Duodenal mucosa (tissue), 2 donors: ENCODE results near the gene ADGRV1.

ENCODE experiments used
- H3K27ac ChIP-seq: one replicate; pipeline ENCODE4 v1.7.0; 2013; ENCODE audit warnings: low read depth, low read length
- H3K27me3 ChIP-seq, 2 donors: one replicate each; pipeline ENCODE4 v1.7.0; 2013; ENCODE audit warnings: low read length in 2 of 2, control low read depth in 1 of 2; ENCODE audit not compliant: insufficient read depth in 2 of 2, control insufficient read depth in 1 of 2
- H3K36me3 ChIP-seq, 2 donors: one replicate each; pipeline ENCODE4 v1.7.0; 2013; ENCODE audit warnings: low read length in 2 of 2, control low read depth in 1 of 2; ENCODE audit not compliant: insufficient read depth in 2 of 2, control insufficient read depth in 1 of 2
- H3K4me1 ChIP-seq, 2 donors: one replicate each; pipeline ENCODE4 v1.7.0; 2013; ENCODE audit warnings: low read length in 2 of 2, control low read depth in 1 of 2; ENCODE audit not compliant: insufficient read depth in 2 of 2, control insufficient read depth in 1 of 2
- H3K4me3 ChIP-seq, 2 donors: one replicate each; pipeline ENCODE4 v1.7.0; 2013; ENCODE audit warnings: low read length in 2 of 2, low read depth in 1 of 2
- H3K9ac ChIP-seq, 2 donors: one replicate each; pipeline ENCODE4 v1.7.0; 2013; ENCODE audit warnings: low read length in 2 of 2, low read depth in 1 of 2
- H3K9me3 ChIP-seq, 2 donors: one replicate each; pipeline ENCODE4 v1.7.0; 2013; ENCODE audit warnings: low read length in 2 of 2, control low read depth in 1 of 2; ENCODE audit not compliant: control insufficient read depth in 1 of 2

ADGRV1 gene

DNA sequence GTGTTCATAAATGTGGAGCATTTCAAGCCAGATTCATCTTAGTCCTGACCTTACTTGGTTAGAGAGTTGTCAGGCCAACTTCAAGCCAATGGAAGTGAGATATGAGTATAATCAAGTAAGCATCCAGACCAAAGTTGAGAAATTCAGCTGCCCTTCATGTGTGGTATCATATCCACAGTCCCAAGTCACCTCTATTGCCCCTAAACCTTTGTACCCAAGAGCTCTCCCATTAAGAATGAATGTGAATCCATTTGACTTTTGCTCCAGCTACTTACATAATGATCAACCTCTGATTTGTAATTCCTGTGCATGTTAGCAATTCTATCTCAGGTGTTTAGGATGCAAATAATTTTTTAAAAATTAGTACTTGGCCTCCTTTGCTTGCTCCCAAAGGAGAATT lies 342.7 kb downstream of the ADGRV1 start:
- Histone ChIP-seq H3K4me1 (peaks cover 13 to 24% of the 10 kb centered on the region in 2 donors), H3K9ac (no peak overlapping the region), H3K27ac (no peak overlapping the region), H3K4me3 (no peak overlapping the region), H3K27me3 (no peaks in the 10 kb centered on the region), H3K9me3 (no peaks in the 10 kb centered on the region), H3K36me3 (no peaks in the 10 kb centered on the region)

DNA sequence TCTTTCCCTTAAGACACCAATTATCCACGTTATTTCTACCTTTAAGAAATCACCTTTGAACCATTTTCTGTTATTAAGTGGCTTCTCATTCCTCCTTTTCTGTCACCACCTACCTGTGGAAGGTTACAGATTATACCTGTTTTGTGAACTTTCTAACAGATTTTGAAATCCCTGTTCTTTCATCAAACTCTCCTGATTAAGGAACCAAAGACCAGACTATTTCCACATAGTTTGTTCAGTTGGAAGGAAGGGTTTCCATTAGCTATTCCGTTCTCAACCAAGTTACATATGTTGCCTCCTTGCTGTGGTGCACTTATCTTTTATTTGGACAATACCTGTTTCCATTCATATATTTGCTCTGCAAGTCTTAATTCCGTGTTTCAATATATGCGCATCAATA lies 343.6 kb downstream of the ADGRV1 start:
- Histone ChIP-seq H3K9ac (no peak overlapping the region), H3K4me1 (peaks cover 13 to 24% of the 10 kb centered on the region in 2 donors)

DNA sequence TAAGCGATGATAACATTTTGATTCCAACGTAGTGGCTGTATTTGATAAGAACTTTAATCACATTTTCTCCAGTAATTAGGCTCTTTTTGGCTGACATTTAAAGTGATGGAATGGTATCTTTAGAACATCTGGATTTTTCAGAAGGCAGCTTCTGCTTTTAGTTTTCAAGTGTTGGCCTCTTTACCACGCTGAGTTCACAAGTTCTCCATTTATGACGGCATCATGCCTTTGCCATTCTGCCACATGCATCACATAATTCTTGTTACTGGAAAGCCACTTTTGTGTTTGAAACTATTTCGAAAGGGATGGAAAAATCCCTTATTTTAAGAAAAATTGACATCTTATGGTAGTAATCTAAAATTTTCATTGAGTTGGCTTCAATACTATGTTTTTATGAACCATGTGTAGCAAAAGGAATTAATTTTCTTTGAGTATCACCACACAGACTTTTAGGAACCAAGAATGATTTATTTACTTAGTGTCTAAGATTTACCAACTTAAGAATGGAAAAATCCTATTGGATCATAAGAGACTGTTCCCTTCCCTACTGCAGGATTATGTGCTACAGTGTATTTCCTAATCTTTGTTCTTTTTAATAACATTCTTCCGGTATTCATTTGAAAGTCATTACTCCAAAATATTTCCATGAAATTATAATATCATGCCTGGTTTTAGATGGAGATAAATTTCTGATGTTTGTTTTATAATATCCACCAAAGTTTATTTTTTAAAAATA lies 344.2 kb downstream of the ADGRV1 start:
- Histone ChIP-seq H3K9me3 (no peaks in the 10 kb centered on the region), H3K9ac (no peak overlapping the region), H3K4me1 (peaks cover 13 to 24% of the 10 kb centered on the region in 2 donors), H3K27ac (no peak overlapping the region), H3K27me3 (no peaks in the 10 kb centered on the region), H3K4me3 (no peak overlapping the region), H3K36me3 (no peaks in the 10 kb centered on the region)

More for the DNA sequence above, 343.6 kb downstream of the ADGRV1 start:
- H3K27me3 ChIP-seq: no peaks in the 10 kb centered on the region
- no peak overlapping the region for H3K4me3 ChIP-seq
- H3K9me3 ChIP-seq: no peaks in the 10 kb centered on the region
- no peak overlapping the region for H3K27ac ChIP-seq
- H3K36me3 ChIP-seq: no peaks in the 10 kb centered on the region

DNA sequence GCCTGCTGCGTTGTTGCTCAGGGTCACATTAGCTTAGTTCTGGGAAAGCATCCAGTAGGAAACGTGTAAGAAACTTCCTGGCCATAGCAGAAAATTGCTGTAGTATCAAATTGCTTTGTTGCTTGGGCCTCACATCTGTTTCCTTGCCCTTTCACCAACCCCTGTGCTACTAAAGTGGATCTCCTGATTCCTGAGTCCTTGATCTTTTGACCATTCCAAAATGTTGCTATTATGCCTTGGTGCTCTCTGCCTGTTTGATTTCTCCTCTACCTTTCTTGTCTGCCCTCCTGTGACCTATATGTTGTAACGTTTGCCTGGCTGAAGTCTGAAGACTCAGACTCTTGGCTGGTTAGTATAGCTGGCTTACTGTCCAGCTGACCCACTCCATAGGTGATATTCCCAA lies 350.5 kb downstream of the ADGRV1 start:
- peak overlapping the region; percentile 36 for H3K27ac ChIP-seq

DNA sequence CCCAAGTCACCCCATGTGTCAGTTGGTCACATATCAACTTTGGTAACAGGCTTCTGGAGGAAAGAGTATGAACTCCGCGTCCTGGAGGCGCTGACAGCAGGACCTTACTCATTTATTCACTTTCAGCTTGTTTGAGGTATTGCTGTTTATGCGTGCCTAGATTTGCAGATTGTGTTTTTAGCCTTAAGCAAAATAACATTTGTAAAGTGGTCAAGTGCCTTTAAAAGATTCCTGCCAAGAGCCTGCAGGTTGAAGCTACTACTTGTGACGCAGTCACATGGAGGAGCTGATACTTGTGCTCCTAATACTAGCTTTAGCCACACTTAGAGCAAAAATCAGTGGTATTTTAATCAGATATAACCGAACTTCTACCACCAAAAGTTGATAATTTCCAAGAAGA lies 351.3 kb downstream of the ADGRV1 start:
- no peaks in the 10 kb centered on the region for H3K9me3 ChIP-seq
- H3K4me3 ChIP-seq: no peak overlapping the region
- H3K36me3 ChIP-seq: no peaks in the 10 kb centered on the region
- H3K27ac ChIP-seq: no peak overlapping the region
- H3K4me1 ChIP-seq: no peaks in the 10 kb centered on the region
- no peaks in the 10 kb centered on the region for H3K27me3 ChIP-seq
- no peak overlapping the region for H3K9ac ChIP-seq

More for the DNA sequence above, 350.5 kb downstream of the ADGRV1 start:
- H3K9ac ChIP-seq: no peak overlapping the region
- H3K4me3 ChIP-seq: no peak overlapping the region
- H3K36me3 ChIP-seq: no peaks in the 10 kb centered on the region
- H3K27me3 ChIP-seq: no peaks in the 10 kb centered on the region
- H3K4me1 ChIP-seq: no peaks in the 10 kb centered on the region
- no peaks in the 10 kb centered on the region for H3K9me3 ChIP-seq

GRCh38 chr5:90911169-90911568 lies 352.6 kb downstream of the ADGRV1 start:
- H3K4me1 ChIP-seq: no peaks in the 10 kb centered on the region
- no peak overlapping the region for H3K27ac ChIP-seq

GRCh38 chr5:90912476-90912875 lies 353.9 kb downstream of the ADGRV1 start:
- no peaks in the 10 kb centered on the region for H3K4me1 ChIP-seq
- H3K36me3 ChIP-seq: no peaks in the 10 kb centered on the region
- H3K9ac ChIP-seq: no peak overlapping the region
- H3K9me3 ChIP-seq: no peaks in the 10 kb centered on the region
- no peak overlapping the region for H3K4me3 ChIP-seq
- no peak overlapping the region for H3K27ac ChIP-seq
- no peaks in the 10 kb centered on the region for H3K27me3 ChIP-seq

More at GRCh38 chr5:90911169-90911568, 352.6 kb downstream of the ADGRV1 start:
- Histone ChIP-seq H3K4me3 (no peak overlapping the region), H3K9ac (no peak overlapping the region), H3K9me3 (no peaks in the 10 kb centered on the region), H3K36me3 (no peaks in the 10 kb centered on the region), H3K27me3 (no peaks in the 10 kb centered on the region)

- Histone ChIP-seq H3K36me3 (no peaks in the 10 kb centered on the region), H3K27ac (no peak overlapping the region), H3K9ac (no peak overlapping the region), H3K27me3 (no peaks in the 10 kb centered on the region), H3K9me3 (no peaks in the 10 kb centered on the region), H3K4me1 (no peaks in the 10 kb centered on the region), H3K4me3 (no peak overlapping the region)
Measured at GRCh38 chr5:90915393-90915792, 356.8 kb downstream of the ADGRV1 start.

DNA sequence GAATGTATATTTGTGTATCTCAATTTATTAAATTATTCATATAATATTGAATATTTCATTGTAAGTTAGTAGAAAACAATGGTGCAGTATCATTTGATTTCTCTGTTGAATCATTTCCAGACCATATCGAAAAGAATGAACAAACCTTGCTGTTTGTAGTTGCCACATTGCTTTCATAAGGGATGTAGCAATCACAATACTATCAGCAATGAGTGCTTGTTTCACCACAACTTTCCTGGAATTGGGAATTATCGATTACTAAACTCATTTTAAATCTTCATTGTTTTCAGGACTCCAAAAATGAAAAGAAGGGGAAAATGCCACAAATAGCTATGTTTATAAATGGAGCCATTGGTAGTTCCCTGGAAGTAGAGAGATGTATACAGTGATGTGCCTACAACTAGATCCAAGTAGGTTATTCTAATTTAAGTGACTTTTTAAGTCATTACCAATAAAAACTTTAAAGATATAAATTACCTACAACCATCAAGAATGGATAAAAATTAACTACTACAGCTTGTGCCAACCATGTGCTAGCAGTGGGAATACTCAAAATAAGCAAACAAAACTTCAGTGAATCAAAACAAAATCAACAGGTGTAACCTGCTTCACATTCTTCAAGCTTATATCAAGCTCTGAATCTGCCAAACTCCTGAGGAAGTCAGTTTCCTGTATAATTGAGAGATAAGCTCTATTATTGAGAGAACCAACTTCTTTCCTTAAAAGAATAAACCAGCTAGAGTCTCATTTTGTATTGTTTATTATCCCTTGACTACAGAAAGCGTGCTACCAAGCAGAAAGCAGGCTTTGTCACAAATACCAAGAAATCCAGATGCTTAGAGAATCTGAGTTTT lies 358.6 kb downstream of the ADGRV1 start:
- Histone ChIP-seq H3K27me3 (no peaks in the 10 kb centered on the region), H3K27ac (no peak overlapping the region), H3K9me3 (no peaks in the 10 kb centered on the region), H3K4me1 (no peaks in the 10 kb centered on the region), H3K9ac (no peak overlapping the region), H3K36me3 (no peaks in the 10 kb centered on the region), H3K4me3 (no peak overlapping the region)

GRCh38 chr5:90917928-90918668 lies 359.5 kb downstream of the ADGRV1 start:
- no peaks in the 10 kb centered on the region for H3K9me3 ChIP-seq
- no peak overlapping the region for H3K27ac ChIP-seq

More at GRCh38 chr5:90917928-90918668, 359.5 kb downstream of the ADGRV1 start:
- Histone ChIP-seq H3K4me1 (no peaks in the 10 kb centered on the region), H3K36me3 (no peaks in the 10 kb centered on the region), H3K9ac (no peak overlapping the region), H3K4me3 (no peak overlapping the region), H3K27me3 (no peaks in the 10 kb centered on the region)
